ENCODE results near the gene WWOX.

WWOX gene

GRCh38 chr16:78607465-78607864 is 508.0 kb downstream of the WWOX start:
- Histone ChIP-seq H3K4me3 (ENCODE audit: insufficient read length, low read depth) (no peak overlapping the region), H3K36me3 (ENCODE audit: insufficient read depth, insufficient read length, low read length) (no peaks in the 10 kb centered on the region), H3K27me3 (ENCODE audit: insufficient read depth, insufficient read length) (no peaks in the 10 kb centered on the region), H3K9me3 (ENCODE audit: insufficient read depth, low read length) (no peaks in the 10 kb centered on the region), H3K9ac (ENCODE audit: insufficient read length, low read depth) (no peak overlapping the region), H3K4me1 (ENCODE audit: insufficient read depth, insufficient read length) (peaks cover 7% of the 10 kb centered on the region)
- DNase-seq (ENCODE audit: low read depth, low spot score): no peak
- no peak for TF ChIP-seq YY1 (IDR thresholded peaks at IDR 0.05; ENCODE audit: insufficient read depth, insufficient read length)
- TF ChIP-seq ZNF274 (IDR thresholded peaks at IDR 0.05; ENCODE audit: low read depth, low read length): no peak
- TF ChIP-seq SUZ12 (IDR thresholded peaks at IDR 0.05; ENCODE audit: extremely low read depth, insufficient read depth, insufficient read length): no peak

GRCh38 chr16:78608305-78608776 is 508.9 kb downstream of the WWOX start:
- Histone ChIP-seq H3K36me3 (ENCODE audit: insufficient read depth, insufficient read length, low read length) (no peaks in the 10 kb centered on the region), H3K9ac (ENCODE audit: insufficient read length, low read depth) (peak overlapping the region; percentile 12), H3K4me1 (ENCODE audit: insufficient read depth, insufficient read length) (peaks cover 7% of the 10 kb centered on the region), H3K4me3 (ENCODE audit: insufficient read length, low read depth) (no peak overlapping the region), H3K27me3 (ENCODE audit: insufficient read depth, insufficient read length) (no peaks in the 10 kb centered on the region), H3K9me3 (ENCODE audit: insufficient read depth, low read length) (no peaks in the 10 kb centered on the region)
- TF ChIP-seq SUZ12 (IDR thresholded peaks at IDR 0.05; ENCODE audit: extremely low read depth, insufficient read depth, insufficient read length) (no peak), YY1 (IDR thresholded peaks at IDR 0.05; ENCODE audit: insufficient read depth, insufficient read length) (no peak), ZNF274 (IDR thresholded peaks at IDR 0.05; ENCODE audit: low read depth, low read length) (no peak)
- DNase-seq (ENCODE audit: low read depth, low spot score): no peak

GRCh38 chr16:78609402-78610274 is 510.2 kb downstream of the WWOX start:
- Histone ChIP-seq H3K36me3 (ENCODE audit: insufficient read depth, insufficient read length, low read length) (no peaks in the 10 kb centered on the region), H3K9ac (ENCODE audit: insufficient read length, low read depth) (no peak overlapping the region), H3K27me3 (ENCODE audit: insufficient read depth, insufficient read length) (no peaks in the 10 kb centered on the region), H3K4me3 (ENCODE audit: insufficient read length, low read depth) (no peak overlapping the region), H3K9me3 (ENCODE audit: insufficient read depth, low read length) (no peaks in the 10 kb centered on the region), H3K4me1 (ENCODE audit: insufficient read depth, insufficient read length) (peaks cover 7% of the 10 kb centered on the region)
- no peak for DNase-seq (ENCODE audit: low read depth, low spot score)
- no peak for TF ChIP-seq ZNF274 (IDR thresholded peaks at IDR 0.05; ENCODE audit: low read depth, low read length)
- no peak for TF ChIP-seq SUZ12 (IDR thresholded peaks at IDR 0.05; ENCODE audit: extremely low read depth, insufficient read depth, insufficient read length)
- TF ChIP-seq YY1 (IDR thresholded peaks at IDR 0.05; ENCODE audit: insufficient read depth, insufficient read length): no peak

DNA sequence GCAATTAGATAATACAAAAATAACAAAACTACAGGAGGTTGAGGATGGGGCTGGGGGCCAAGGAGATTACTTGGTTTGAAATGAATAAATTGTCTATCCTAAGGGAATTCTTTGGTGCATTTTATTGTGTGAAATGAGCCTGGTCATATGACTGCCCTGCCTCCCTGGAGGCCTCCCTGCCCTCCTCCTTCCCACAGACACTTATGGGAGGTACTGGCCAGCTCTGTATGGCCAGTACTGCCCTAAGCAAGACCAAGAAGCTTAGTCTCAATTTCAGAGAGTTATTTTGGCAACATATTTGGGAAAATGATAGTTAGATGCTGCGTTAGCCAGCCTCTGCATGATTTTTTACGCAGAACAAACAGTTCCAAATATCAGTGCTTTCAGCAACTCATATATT is 511.9 kb downstream of the WWOX start:
- no peak for TF ChIP-seq SUZ12 (IDR thresholded peaks at IDR 0.05; ENCODE audit: extremely low read depth, insufficient read depth, insufficient read length)
- no peak for TF ChIP-seq YY1 (IDR thresholded peaks at IDR 0.05; ENCODE audit: insufficient read depth, insufficient read length)
- no peak for TF ChIP-seq ZNF274 (IDR thresholded peaks at IDR 0.05; ENCODE audit: low read depth, low read length)
- no peaks in the 10 kb centered on the region for H3K36me3 ChIP-seq (ENCODE audit: insufficient read depth, insufficient read length, low read length)
- H3K9me3 ChIP-seq (ENCODE audit: insufficient read depth, low read length): no peaks in the 10 kb centered on the region
- no peak for DNase-seq (ENCODE audit: low read depth, low spot score)
- no peaks in the 10 kb centered on the region for H3K27me3 ChIP-seq (ENCODE audit: insufficient read depth, insufficient read length)
- H3K4me1 ChIP-seq (ENCODE audit: insufficient read depth, insufficient read length): peaks cover 7% of the 10 kb centered on the region
- no peak overlapping the region for H3K9ac ChIP-seq (ENCODE audit: insufficient read length, low read depth)
- H3K4me3 ChIP-seq (ENCODE audit: insufficient read length, low read depth): no peak overlapping the region

DNA sequence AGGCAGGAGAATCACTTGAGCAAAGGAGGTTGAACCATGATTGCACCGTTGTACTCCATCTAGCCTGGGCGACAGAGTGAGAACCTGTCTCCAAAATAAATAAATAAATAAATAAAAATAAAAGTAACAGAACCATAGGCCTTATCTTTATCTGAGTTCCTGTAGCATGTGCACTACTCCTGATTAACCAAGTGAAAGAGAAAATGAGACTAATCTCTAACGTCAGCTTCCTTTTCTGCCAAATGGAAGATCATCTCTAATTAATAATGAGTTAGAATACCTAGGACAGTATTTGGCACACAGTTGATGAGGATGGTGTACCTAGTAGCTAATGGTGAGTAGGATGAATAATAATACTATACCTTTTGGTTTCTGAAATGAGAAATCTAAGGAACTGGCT is 520.4 kb downstream of the WWOX start:
- Histone ChIP-seq H3K4me1 (ENCODE audit: insufficient read depth, insufficient read length) (no peaks in the 10 kb centered on the region), H3K9ac (ENCODE audit: insufficient read length, low read depth) (no peak overlapping the region), H3K27me3 (ENCODE audit: insufficient read depth, insufficient read length) (no peaks in the 10 kb centered on the region), H3K9me3 (ENCODE audit: insufficient read depth, low read length) (peaks cover 11% of the 10 kb centered on the region; the same call in 1 of the 2 replicates), H3K4me3 (ENCODE audit: insufficient read length, low read depth) (no peak overlapping the region), H3K36me3 (ENCODE audit: insufficient read depth, insufficient read length, low read length) (no peaks in the 10 kb centered on the region)
- no peak for TF ChIP-seq ZNF274 (IDR thresholded peaks at IDR 0.05; ENCODE audit: low read depth, low read length)
- no peak for TF ChIP-seq SUZ12 (IDR thresholded peaks at IDR 0.05; ENCODE audit: extremely low read depth, insufficient read depth, insufficient read length)
- no peak for TF ChIP-seq YY1 (IDR thresholded peaks at IDR 0.05; ENCODE audit: insufficient read depth, insufficient read length)
- no peak for DNase-seq (ENCODE audit: low read depth, low spot score)

DNA sequence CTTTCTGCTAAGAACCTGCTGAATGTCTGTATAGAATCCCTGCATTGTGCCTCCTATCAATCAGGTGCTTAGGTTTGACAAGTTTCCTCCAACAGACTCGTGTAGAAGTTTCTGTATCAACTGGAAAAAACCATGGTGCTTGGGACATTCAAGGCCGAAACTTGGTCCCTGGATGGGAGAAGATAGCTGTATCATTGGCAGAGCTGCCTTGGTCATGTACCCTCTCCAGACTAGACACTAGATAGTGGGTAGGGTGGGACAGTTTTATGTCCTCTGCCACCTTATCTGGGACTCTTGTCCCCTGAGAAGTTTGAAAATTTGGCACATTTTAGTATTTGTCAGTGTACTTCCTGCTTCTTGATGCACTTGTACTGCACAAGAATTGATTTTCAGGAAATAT is 520.8 kb downstream of the WWOX start:
- no peak overlapping the region for H3K4me3 ChIP-seq (ENCODE audit: insufficient read length, low read depth)
- H3K27me3 ChIP-seq (ENCODE audit: insufficient read depth, insufficient read length): no peaks in the 10 kb centered on the region
- no peaks in the 10 kb centered on the region for H3K4me1 ChIP-seq (ENCODE audit: insufficient read depth, insufficient read length)
- no peak for DNase-seq (ENCODE audit: low read depth, low spot score)
- no peak overlapping the region for H3K9ac ChIP-seq (ENCODE audit: insufficient read length, low read depth)
- TF ChIP-seq YY1 (IDR thresholded peaks at IDR 0.05; ENCODE audit: insufficient read depth, insufficient read length) (no peak), SUZ12 (IDR thresholded peaks at IDR 0.05; ENCODE audit: extremely low read depth, insufficient read depth, insufficient read length) (no peak), ZNF274 (IDR thresholded peaks at IDR 0.05; ENCODE audit: low read depth, low read length) (no peak)
- no peaks in the 10 kb centered on the region for H3K36me3 ChIP-seq (ENCODE audit: insufficient read depth, insufficient read length, low read length)
- H3K9me3 ChIP-seq (ENCODE audit: insufficient read depth, low read length): peaks cover 11% of the 10 kb centered on the region; the same call in 1 of the 2 replicates

- Histone ChIP-seq H3K4me3 (ENCODE audit: insufficient read length, low read depth) (no peak overlapping the region), H3K27me3 (ENCODE audit: insufficient read depth, insufficient read length) (no peaks in the 10 kb centered on the region), H3K4me1 (ENCODE audit: insufficient read depth, insufficient read length) (no peaks in the 10 kb centered on the region), H3K9ac (ENCODE audit: insufficient read length, low read depth) (no peak overlapping the region), H3K36me3 (ENCODE audit: insufficient read depth, insufficient read length, low read length) (no peaks in the 10 kb centered on the region), H3K9me3 (ENCODE audit: insufficient read depth, low read length) (peaks cover 11% of the 10 kb centered on the region; the same call in 1 of the 2 replicates)
- DNase-seq (ENCODE audit: low read depth, low spot score): no peak
- TF ChIP-seq YY1 (IDR thresholded peaks at IDR 0.05; ENCODE audit: insufficient read depth, insufficient read length) (no peak), SUZ12 (IDR thresholded peaks at IDR 0.05; ENCODE audit: extremely low read depth, insufficient read depth, insufficient read length) (no peak), ZNF274 (IDR thresholded peaks at IDR 0.05; ENCODE audit: low read depth, low read length) (no peak)
Observed at GRCh38 chr16:78623796-78624195, 524.3 kb downstream of the WWOX start.

Data from NT2/D1 (cell line).